Neural cell (in vitro differentiated cells): ENCODE data around the gene RUNX1.

Source experiments
- CTCF ChIP-seq: fragments of 450-650 bp; IDR thresholded peaks from 2 replicates; pipeline ENCODE4 v1.5.1; 2014; ENCODE audit warnings: antibody characterized with exemption, mild to moderate bottlenecking, moderate library complexity; ENCODE audit not compliant: poor library complexity, severe bottlenecking
- EP300 ChIP-seq: fragments of 450-650 bp; conservative IDR thresholded peaks from 2 replicates; pipeline ENCODE4 v1.6.1; 2014; ENCODE audit warnings: antibody characterized with exemption, mild to moderate bottlenecking, moderate library complexity; ENCODE audit not compliant: poor library complexity, severe bottlenecking
- RAD21 ChIP-seq: fragments of 450-650 bp; conservative IDR thresholded peaks from 2 replicates; pipeline ENCODE4 v1.6.1; 2014; ENCODE audit warnings: antibody characterized with exemption, mild to moderate bottlenecking, moderate library complexity

GRCh38 chr21:34935452-34935851, 113.7 kb downstream of the RUNX1 start:
- no peak for TF ChIP-seq EP300
- TF ChIP-seq CTCF, result no peak
- no peak for TF ChIP-seq RAD21
